ENCODE data around the gene SLC8A1.

The SLC8A1 gene

DNA sequence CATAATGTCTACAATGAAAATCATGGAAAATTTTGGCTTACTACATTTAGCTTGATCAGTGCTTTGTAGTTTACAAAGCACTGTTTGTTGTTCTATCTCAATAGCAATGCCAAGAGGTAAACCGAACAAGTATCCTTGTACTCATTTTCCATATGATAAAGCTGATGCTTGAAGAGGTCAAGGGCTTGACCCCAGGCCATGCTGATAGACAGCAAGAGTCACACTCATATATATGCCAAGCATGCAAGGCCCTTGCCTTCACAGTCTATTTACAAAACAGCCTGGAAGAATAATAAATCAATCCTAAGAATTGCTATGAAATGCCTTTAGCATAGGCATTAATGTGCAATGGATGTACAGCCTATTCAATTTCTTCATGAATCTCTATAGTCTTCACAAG is 71.8 kb downstream of the SLC8A1 start:
- DNase-seq = no peak

- DNase-seq = no peak
Observed at GRCh38 chr2:40374543-40375240, 77.2 kb downstream of the SLC8A1 start.

- DNase-seq = no peak
Observed at GRCh38 chr2:40373111-40373510, 78.8 kb downstream of the SLC8A1 start.

DNA sequence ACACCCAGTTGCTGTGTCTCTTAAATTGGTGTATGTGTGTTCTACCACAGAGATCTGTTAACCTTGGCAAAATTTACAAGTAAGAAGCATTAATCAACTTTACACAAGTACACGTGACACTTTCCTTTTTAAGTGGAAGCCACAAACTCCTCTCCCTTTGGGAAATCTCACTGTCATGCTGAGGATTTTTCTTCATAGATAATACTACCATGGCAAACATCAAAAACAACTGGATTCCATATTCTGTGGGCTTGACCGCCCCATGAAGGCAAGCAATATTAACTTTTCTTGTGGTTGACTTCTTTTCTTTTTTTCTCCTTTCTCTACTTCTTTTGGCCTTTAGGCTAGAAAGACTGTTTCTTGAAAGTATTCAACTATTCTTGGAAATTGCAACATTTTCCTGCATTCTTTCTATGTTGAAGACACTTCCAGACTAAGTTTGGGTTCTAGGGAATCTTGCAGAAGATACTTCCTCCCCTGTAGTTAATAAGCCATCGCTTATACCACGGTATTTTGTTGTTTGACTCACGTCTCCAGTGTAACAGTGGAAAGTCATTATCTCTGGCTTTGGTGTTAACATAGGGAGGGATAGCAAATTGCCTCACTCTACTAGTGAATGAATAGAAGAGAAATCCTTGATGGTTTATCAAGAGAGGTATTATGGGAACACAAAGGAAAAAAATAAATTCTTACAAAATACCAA is 79.5 kb downstream of the SLC8A1 start:
- DNase-seq = no peak

DNA sequence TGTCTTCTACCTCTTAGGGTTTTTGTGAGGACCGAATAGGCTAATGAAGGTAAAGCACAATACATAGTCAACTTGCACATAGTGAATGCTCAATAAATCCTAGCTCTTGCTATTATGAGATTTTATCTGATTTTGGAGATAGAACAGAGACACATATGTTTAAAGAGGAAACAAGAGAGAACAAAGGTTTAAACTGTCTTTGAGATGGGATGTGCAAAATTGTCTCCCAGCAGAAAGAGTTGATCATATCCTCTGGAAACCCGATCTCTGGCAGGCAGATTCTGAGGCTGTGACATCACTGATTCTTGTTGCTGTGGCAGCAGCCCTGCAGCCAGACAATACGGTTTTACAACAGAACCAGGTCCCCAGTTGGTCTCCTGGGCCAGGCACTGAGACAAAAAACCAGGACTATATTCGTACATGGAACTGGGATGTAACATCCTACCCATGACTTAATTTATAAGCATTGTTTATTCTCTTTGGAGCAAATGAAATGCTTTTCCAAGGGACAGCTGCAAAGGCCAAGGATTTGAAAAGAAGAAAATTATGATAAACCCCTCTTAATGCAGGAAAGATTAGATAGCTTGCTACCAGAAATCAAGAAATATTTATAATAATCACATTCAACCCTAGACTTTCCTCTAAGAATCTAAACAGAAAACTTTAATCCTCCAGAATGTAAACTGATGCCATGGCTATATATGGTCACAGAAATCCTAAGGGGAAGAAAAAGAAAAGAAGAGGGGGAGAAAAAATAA is 80.2 kb downstream of the SLC8A1 start:
- DNase-seq = peak; percentile 58

DNA sequence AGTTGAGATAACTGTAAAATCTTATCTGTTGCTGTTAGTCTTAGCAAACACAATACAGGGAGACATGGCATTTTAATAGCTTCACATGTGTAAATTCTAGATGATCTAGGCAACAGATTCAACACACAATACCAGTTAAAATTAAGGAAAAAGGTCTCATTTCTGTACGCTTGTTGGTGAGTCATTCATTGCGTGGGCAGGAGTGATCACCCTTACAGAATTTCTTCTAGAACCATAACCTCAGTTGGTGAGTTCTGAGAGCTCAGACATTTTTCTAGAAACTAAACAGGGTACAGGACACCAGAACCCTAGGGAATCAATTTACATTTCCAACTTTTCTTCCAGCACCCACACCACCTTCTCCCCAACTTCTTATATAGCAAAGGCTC is 81.9 kb downstream of the SLC8A1 start:
- no peak for DNase-seq

- DNase-seq = no peak
Observed at GRCh38 chr2:40369267-40370006, 82.5 kb downstream of the SLC8A1 start.

DNA sequence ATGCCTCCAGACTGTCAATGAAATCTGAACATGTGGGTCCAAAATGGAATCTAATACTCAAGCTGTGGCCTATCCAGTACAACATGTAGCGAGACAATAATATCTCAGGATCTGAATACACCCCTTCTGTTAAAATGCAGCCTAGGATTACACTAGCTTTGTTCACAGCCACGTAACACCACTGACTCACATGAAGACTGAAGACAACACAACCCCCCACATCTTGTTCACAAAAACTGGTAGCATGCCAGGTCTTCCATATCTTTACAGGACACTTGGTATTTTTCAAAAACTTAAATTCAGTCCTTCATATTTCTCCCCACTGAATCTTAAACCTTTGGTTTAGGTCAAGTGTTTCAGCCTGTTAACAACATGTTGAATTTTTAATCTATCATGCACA is 84.2 kb downstream of the SLC8A1 start:
- no peak for DNase-seq

GRCh38 chr2:40367032-40367431 is 84.9 kb downstream of the SLC8A1 start:
- DNase-seq = no peak

GRCh38 chr2:40364151-40364874 is 87.6 kb downstream of the SLC8A1 start:
- DNase-seq = no peak

DNA sequence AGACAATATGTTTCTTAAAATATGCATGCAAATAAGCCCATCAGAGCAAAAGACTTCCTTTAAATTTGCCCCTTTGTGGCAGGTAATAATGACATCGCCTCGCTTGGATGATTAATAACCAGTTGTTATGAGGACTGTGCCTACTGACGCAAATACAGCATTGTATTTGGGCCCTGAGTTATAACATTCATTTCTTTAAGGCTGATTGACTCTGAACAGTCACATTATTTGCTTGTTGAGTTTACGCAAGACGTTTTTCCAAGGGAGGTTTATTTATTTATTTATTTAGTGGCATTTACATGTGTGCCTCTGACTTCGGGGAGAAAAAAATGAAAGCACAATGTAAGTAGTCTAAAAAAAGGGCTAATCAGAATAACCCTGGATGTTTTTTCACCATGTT is 88.3 kb downstream of the SLC8A1 start:
- DNase-seq = no peak

- DNase-seq = no peak
Observed at GRCh38 chr2:40363231-40363630, 88.7 kb downstream of the SLC8A1 start.

DNA sequence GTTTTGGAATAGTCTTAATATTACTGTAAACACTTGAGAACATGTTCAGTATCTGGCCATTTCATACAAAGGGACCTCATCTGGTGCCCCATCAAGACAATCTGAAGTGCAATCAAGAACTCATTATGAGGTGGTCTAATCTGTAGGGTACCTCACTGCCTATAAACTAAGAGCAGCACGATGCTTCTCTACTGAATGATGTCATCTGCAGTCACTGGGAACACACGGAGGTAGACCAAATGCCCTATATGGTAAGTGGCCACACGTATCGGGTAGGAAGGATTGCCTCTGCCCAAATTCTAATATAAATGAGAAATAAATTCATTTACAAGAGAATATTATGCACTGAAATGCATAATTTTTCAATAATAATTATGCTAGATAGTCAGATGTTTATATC is 90.4 kb downstream of the SLC8A1 start:
- DNase-seq = no peak

- no peak for DNase-seq
Observed at GRCh38 chr2:40360652-40361051, 91.2 kb downstream of the SLC8A1 start.

DNA sequence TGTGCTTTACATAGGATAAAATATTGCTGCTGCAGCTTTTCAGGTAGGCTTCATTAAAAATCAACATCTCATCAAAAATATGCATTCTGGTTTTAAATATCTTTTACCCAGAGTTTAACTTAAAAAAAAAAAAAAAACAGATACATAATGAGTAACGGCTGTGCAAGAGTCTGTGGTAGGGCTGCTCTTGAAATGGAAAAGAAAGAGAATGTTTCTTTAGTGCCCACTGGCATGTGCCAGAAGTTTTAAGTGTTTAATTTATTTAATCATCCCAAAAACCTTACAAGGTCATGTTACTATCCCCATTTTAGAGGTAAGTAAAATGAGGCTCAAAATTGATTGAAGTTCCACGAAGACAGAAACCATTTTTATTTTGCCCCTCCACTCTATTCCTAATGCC is 92.1 kb downstream of the SLC8A1 start:
- DNase-seq = no peak

DNA sequence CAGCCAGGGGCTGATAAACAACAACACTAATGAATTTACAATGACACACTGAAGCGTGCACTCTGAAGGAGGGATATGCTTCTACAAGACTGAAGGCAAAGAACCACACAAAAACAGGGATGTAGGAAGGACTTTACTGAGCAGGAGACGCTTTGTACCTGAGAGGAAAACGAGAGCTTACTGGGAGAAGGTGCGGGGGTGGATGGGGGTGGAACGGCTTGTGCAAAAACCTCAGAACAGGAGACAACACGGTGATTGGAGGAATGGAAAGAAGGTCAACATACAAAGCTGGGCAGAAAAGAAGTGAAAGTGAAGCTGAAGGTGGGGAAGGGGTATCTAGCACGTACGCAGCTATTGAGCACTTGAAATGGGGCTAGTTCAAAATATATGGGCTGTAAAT is 93.1 kb downstream of the SLC8A1 start:
- no peak for DNase-seq

- DNase-seq = no peak
Observed at GRCh38 chr2:40357667-40358066, 94.2 kb downstream of the SLC8A1 start.

DNA sequence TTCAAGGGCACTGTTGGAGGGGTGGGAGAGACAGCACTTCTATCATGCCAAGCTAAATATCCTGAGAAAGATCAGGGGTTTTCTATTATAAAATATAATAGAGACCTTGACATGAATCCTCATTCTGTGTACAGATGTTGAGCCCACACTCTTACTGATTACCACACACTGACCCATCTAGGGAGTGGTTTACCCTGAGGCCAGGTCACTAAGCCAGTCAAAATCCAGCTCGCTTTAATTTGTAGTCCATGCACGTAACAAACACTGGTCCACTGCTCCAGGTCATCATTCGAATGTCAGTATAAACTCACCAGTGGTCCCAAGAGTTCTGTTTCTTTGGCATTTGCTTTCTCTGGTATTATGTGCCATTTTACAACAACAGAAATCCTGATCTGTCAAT is 96.4 kb downstream of the SLC8A1 start:
- DNase-seq = no peak

- DNase-seq = no peak
Observed at GRCh38 chr2:40353231-40353630, 98.7 kb downstream of the SLC8A1 start.

DNA sequence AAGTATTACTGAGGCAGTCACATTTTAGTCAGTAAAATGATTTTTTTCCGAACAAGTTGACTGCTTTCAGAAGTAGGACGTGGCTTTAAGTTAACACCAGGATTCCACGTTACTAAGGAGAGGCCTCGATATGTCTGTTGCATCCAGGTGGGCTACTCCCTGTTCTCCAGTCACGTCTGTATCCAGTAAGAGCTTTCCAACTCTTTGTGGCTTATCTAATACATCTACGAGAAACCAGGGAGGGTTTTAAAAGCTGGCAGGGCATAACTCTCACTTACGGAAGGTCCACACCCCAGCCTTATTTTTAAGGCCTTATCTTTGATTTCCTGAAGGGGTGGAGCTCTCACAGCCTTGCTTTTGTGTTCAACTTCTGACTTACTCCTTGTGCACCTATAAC is 99.2 kb downstream of the SLC8A1 start:
- DNase-seq = no peak

DNA sequence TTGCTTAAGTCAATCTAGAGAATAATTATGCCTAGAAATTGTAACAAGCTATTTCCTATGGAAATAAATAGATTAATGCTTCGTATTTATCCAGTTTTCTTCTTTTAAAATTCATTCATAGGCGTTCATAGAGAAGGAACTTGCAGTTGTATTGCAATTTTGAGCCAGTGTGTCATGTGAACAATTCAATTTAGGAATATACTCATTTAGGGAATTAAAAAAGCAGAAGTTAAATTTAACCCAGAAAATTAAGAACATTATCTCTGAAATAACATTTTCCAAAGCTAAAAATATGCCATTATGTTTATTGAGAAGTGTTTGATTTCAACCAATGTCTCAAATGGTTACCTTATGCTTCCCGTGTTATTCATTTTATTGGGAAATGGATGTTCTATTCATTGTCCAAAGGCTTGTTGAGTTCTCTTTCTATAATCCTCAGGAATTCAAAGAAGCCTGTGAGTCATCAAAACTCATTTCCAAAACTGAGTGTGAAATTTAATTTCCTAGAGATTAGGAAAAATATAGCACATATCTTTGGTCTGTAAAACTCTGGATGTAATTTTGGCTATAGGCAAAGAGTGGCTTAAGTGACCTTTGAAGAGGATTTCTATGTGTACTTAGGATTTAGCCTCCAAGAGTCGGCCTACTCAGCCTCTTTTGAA is 99.7 kb downstream of the SLC8A1 start:
- DNase-seq = no peak

GRCh38 chr2:40348665-40349064 is 103.2 kb downstream of the SLC8A1 start:
- no peak for DNase-seq

Data from left hindlimb (tissue), 1 donor.